ENCODE measurements around the gene KCP. TPM values are rescaled to one million over a fixed set of nuclear protein-coding genes. Genes with fewer than 3 reads are reported as not detected.

The KCP gene
- total RNA-seq, 1 donor from 2014 or later, result 1.5 TPM

GRCh38 chr7:128922496-128923410 is 12.2 kb upstream of the KCP start:
- no peak for DNase-seq (ENCODE audit: low spot score)
- H3K27me3 Mint-ChIP-seq (ENCODE audit: low read depth), result peaks cover 48% of the 10 kb centered on the region

GRCh38 chr7:128921866-128922440 is 11.4 kb upstream of the KCP start:
- Mint-ChIP-seq H3K27ac (ENCODE audit: unreplicated experiment) (no peak overlapping the region), H3K36me3 (ENCODE audit: low read depth) (no peaks in the 10 kb centered on the region), H3K27me3 (ENCODE audit: low read depth) (peaks cover 55% of the 10 kb centered on the region), H3K9me3 (ENCODE audit: low read depth) (no peaks in the 10 kb centered on the region), H3K4me1 (ENCODE audit: low read depth) (peaks cover 3% of the 10 kb centered on the region), H3K4me3 (ENCODE audit: unreplicated experiment) (no peak overlapping the region)
- no peak for TF ChIP-seq CTCF (IDR thresholded peaks at IDR 0.05)
- no peak for DNase-seq (ENCODE audit: low spot score)

More at GRCh38 chr7:128922496-128923410, 12.2 kb upstream of the KCP start:
- Mint-ChIP-seq H3K4me1 (ENCODE audit: low read depth) (peaks cover 3% of the 10 kb centered on the region), H3K36me3 (ENCODE audit: low read depth) (no peaks in the 10 kb centered on the region), H3K4me3 (ENCODE audit: unreplicated experiment) (no peak overlapping the region), H3K27ac (ENCODE audit: unreplicated experiment) (no peak overlapping the region), H3K9me3 (ENCODE audit: low read depth) (no peaks in the 10 kb centered on the region)
- TF ChIP-seq CTCF (IDR thresholded peaks at IDR 0.05), result no peak

DNA sequence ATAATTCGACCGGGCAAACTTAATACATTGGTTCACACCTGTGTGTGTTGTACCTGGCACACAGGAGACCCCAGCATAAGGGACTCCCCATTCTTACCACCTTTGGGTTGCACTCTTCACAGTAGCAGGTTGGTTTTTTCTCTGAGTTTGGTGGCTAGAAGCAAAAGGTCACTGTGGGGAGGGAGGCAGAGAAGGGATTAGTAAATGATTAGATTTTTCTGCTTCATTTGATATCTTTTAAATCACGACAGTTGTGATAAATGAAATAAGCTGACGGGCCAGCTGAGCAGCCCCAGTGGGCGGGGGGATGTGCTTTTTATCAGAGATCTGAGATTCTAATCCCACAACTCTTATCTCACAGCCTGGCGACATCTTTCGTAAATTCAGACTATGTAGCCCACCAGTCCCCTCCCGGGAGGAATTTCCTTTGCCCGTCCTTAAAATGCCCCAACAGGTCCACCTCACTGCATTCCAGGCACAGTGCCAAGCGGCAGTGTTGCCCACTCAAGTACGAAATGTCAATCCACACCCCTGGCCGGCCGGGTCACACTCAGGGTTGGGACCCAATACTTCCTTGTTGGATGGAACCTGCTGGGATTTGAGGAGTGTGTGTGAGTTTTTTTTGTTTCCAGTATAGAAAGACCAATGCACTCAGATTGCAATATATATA is 10.5 kb upstream of the KCP start:
- DNase-seq (ENCODE audit: low spot score), result no peak
- Mint-ChIP-seq H3K27me3 (ENCODE audit: low read depth) (peaks cover 57% of the 10 kb centered on the region), H3K4me3 (ENCODE audit: unreplicated experiment) (no peak overlapping the region), H3K36me3 (ENCODE audit: low read depth) (no peaks in the 10 kb centered on the region), H3K9me3 (ENCODE audit: low read depth) (no peaks in the 10 kb centered on the region), H3K27ac (ENCODE audit: unreplicated experiment) (no peak overlapping the region), H3K4me1 (ENCODE audit: low read depth) (peaks cover 3% of the 10 kb centered on the region)
- TF ChIP-seq CTCF (IDR thresholded peaks at IDR 0.05), result no peak

DNA sequence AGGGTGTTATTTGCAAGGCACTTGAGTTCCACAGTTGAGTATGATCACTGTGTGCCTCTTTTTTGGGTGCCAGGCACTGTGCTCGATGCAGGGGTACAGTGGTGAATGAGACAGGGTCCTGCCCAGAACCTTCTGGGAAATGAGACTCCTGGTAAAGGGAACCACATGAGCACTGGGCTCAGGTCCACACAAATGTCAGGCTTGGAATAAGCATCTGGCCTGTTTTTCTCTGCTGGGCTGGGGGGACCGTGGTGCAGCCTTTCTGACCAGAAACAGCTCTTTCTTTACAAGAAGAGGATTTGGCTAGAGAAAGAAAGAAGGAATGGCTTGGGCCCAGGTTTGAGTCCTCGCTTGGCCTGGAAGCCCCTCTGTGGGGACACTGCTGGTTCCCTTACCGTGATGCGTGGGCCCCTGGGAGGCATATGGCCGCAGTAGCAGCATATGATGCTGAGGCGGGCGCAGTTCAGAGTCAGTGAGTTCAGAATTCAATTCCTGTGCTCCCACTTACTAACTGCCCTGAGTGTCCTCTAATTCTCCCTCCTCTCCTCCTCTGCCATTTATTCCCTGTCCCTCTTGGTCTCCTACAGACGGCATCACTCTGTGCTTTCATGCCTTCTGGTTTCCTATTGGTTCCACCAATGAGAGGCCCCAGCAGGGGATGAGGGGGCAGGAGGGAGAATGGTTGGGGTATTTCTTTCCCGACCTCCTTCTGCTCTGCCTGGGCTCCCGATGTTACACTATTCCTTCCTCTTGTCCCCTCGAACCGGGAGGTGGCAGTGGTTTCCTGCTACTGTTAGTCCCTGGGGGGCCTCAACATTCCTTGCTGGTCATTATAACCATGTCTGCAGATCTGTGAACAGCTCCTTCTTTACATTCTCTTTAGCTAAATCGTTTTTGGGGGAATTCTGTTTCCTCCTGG is 9.6 kb upstream of the KCP start:
- Mint-ChIP-seq H3K4me3 (ENCODE audit: unreplicated experiment) (no peak overlapping the region), H3K36me3 (ENCODE audit: low read depth) (no peaks in the 10 kb centered on the region), H3K4me1 (ENCODE audit: low read depth) (peaks cover 3% of the 10 kb centered on the region), H3K27ac (ENCODE audit: unreplicated experiment) (no peak overlapping the region), H3K27me3 (ENCODE audit: low read depth) (peaks cover 60% of the 10 kb centered on the region), H3K9me3 (ENCODE audit: low read depth) (no peaks in the 10 kb centered on the region)
- peak; percentile 56 for TF ChIP-seq CTCF (IDR thresholded peaks at IDR 0.05)
- no peak for DNase-seq (ENCODE audit: low spot score)

Data from chondrocyte (in vitro differentiated cells).